Testis (tissue), 2 donors: ENCODE measurements around the gene TAMALIN.

ENCODE experiments used
- POLR2A ChIP-seq: fragments of 450-650 bp; IDR thresholded peaks from one replicate; pipeline ENCODE4 v1.6.1; 2017; ENCODE audit warnings: antibody characterized with exemption, mild to moderate bottlenecking, moderate library complexity
- TF ChIP-seq, protein P1 (sequence below), 3 experiments: fragments of 450-650 bp in 2 of 3; fragments of 200-600 bp in 1 of 3; sonication (generic) in 1 of 3; IDR thresholded peaks; one replicate each; pipeline ENCODE4 v1.5.1; 2016 to 2019; ENCODE audit warnings: antibody characterized with exemption in 3 of 3, mild to moderate bottlenecking in 2 of 3, moderate library complexity in 1 of 3

DNA sequence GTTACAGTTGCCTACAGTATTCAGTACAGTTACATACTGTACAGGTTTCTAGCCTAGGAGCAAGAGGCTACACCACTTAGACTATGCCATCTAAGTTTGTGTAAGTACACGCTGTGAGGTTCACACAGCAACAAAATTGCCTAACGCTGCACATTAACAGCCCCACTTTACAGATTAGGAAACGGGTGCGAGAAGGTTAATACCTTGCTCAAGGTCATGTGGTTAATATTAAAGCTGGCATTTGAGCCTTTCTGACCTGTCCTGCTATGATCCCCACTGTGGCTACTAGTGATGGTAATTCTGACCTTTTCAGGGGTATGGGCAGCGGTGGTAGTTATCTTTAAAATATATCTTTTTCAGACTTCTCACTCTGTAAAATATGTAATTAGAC lies 34.3 kb upstream of the TAMALIN start:
- TF ChIP-seq, protein P1, sequence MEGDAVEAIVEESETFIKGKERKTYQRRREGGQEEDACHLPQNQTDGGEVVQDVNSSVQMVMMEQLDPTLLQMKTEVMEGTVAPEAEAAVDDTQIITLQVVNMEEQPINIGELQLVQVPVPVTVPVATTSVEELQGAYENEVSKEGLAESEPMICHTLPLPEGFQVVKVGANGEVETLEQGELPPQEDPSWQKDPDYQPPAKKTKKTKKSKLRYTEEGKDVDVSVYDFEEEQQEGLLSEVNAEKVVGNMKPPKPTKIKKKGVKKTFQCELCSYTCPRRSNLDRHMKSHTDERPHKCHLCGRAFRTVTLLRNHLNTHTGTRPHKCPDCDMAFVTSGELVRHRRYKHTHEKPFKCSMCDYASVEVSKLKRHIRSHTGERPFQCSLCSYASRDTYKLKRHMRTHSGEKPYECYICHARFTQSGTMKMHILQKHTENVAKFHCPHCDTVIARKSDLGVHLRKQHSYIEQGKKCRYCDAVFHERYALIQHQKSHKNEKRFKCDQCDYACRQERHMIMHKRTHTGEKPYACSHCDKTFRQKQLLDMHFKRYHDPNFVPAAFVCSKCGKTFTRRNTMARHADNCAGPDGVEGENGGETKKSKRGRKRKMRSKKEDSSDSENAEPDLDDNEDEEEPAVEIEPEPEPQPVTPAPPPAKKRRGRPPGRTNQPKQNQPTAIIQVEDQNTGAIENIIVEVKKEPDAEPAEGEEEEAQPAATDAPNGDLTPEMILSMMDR (IDR thresholded peaks at IDR 0.05) = no peak
- TF ChIP-seq POLR2A = no peak
